Heart left ventricle (tissue), 13 donors: Measurements from ENCODE around the gene TAOK3.

ENCODE experiments used
- CTCF ChIP-seq, 12 donors: fragments of 200-600 bp; sonication (generic) in 4 of 12; IDR thresholded peaks; one replicate each; pipeline versions ENCODE4 v1.5.0 to v1.8.0; 2018 to 2022; ENCODE audit warnings: antibody characterized with exemption in 12 of 12, mild to moderate bottlenecking in 5 of 12
- POLR2A ChIP-seq, 2 donors: fragments of 450-650 bp; IDR thresholded peaks; one replicate each; pipeline ENCODE4 v1.6.1; 2017; ENCODE audit warnings: antibody characterized with exemption in 2 of 2, mild to moderate bottlenecking in 2 of 2, moderate library complexity in 2 of 2
- donor health status: ischemic (EF 13 %, LVEDD 7.1; RV severe dilation, severe dysfunction).
- donor health status: DM: no; HTN: yes; CAD: no.
- donor health status: DM: no; HTN: no; CAD: no.
- donor health status: ischemic (EF 25% LVEDD 6.9; RV normal size, moderate dysfunction).
- donor health status: ischemic (EF 25% LVEDD 5.7; RV mildly dilated, moderate dysfunction).
- donor health status: ischemic (EF 35%, LVEDD 5.7; RV mildly dilated, moderate dysfunction).
- donor health status: nonischemic (EF 11% LVEDD 7.7; RV severe dilation, severe dysfunction).
- donor health status: DM: yes; HTN: yes; CAD: no.
- donor health status: PGD.
- donor health status: ischemic (EF 29% LVEDD 5.4; RV normal size, mild dysfunction).
- donor health status: nonischemic (EF 23%, LVEDD 6.1; RV moderate dilation, normal function).

- TF ChIP-seq CTCF (IDR thresholded peaks at IDR 0.05) (no peak), POLR2A (IDR thresholded peaks at IDR 0.05) (no peak)
These were observed 235.5 kb downstream of the TAOK3 start for GRCh38 chr12:118137148-118137678.
